HG03354 (cell line): ENCODE data around the gene MTF2.
"Not testable (repeated sequence)": the region's sequence is repeated elsewhere in the genome, so short reads cannot be mapped to it uniquely, and the experiment has no call there.

Experiments
- ATAC-seq: cut with Tn5 transposase; IDR thresholded peaks from one replicate; pipeline ENCODE4 v1.9.1; 2021; ENCODE audit warnings: mild to moderate bottlenecking; ENCODE audit not compliant: unreplicated experiment, poor library complexity, severe bottlenecking

The MTF2 gene

GRCh38 chr1:93078986-93079654 is at the start of gene MTF2:
Gene MTF2 (plus strand): TSS chr1:93079283. CDS start chr1:93079527, 244 bp downstream.
- peak; percentile 82 for ATAC-seq

DNA sequence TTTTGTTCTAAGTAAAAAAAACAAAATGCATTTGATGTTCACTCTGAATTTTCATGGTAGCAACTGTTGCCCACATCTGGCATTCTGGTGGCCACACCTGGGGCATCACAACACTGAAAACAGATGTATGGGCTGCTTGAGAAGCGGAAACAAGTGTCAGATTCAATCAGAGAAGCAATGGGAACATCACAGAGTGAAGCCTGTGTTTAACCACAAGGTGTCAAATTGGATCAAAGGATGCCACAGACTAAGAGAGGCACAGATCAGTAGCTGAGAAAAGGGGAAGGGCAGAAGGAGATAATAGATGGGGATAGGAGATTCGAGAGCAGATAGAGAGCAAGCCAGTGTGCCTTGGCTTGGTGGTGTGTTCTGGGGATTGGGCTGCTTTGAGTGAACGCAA is 49.8 kb upstream of the MTF2 start:
- ATAC-seq = peak; percentile 64

- not testable (repeated sequence) for ATAC-seq
Measured at GRCh38 chr1:93030191-93030590, 48.9 kb upstream of the MTF2 start.

GRCh38 chr1:93031711-93032110 is 47.4 kb upstream of the MTF2 start:
- ATAC-seq = no peak

GRCh38 chr1:93033029-93033428 is 46.1 kb upstream of the MTF2 start:
- peak; percentile 43 for ATAC-seq

GRCh38 chr1:93033785-93034184 is 45.3 kb upstream of the MTF2 start:
- ATAC-seq = peak; percentile 83

GRCh38 chr1:93034397-93034796 is 44.7 kb upstream of the MTF2 start:
- ATAC-seq = no peak

DNA sequence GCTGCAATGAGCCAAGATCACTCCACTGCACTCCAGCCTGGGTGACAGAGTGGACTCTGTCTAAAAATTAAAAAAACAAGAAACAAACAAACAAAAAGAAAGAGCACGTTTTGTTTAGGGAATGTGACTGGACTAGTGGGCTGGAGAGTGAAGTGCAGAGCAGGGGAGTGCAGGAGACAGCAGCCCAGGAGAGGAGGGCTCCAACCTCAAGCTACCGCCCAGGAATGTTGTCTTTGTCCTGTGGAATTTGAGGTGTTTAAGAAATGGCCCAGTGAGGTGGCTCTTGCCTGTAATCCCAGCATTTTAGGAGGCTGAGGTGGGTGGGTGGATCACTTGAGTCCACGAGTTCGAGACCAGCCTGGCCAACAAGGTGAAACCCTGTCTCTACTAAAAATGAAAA is 42.4 kb upstream of the MTF2 start:
- no peak for ATAC-seq

- ATAC-seq = peak; percentile 93
Measured at GRCh38 chr1:93042187-93043056, 36.7 kb upstream of the MTF2 start.

GRCh38 chr1:93043057-93043557 is 36.0 kb upstream of the MTF2 start:
- no peak for ATAC-seq

- ATAC-seq = no peak
Measured at GRCh38 chr1:93047618-93048017, 31.5 kb upstream of the MTF2 start.

- no peak for ATAC-seq
Measured at GRCh38 chr1:93051961-93052360, 27.1 kb upstream of the MTF2 start.

DNA sequence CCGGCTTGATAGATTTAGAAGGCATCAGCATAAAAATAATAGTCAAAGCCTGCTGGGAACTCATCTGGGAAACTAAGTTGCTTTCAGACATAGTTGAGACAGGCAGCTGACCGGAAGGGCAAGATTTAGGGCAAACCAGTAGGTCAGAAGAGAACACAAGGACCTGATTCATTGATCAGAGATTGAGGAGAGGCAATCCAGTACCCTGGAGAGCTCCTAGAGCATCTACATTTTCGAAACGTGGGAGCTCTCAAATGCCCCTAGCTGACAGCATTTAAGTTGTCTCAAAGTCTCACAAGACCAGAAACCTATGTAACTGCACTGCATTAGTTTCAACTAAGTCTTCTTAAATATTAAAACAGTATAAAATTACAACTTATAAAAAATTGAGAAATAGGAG is 22.9 kb upstream of the MTF2 start:
- ATAC-seq = no peak

GRCh38 chr1:93056649-93057048 is 22.4 kb upstream of the MTF2 start:
- ATAC-seq = no peak

- ATAC-seq = no peak
Measured at GRCh38 chr1:93061895-93062792, 16.9 kb upstream of the MTF2 start.

DNA sequence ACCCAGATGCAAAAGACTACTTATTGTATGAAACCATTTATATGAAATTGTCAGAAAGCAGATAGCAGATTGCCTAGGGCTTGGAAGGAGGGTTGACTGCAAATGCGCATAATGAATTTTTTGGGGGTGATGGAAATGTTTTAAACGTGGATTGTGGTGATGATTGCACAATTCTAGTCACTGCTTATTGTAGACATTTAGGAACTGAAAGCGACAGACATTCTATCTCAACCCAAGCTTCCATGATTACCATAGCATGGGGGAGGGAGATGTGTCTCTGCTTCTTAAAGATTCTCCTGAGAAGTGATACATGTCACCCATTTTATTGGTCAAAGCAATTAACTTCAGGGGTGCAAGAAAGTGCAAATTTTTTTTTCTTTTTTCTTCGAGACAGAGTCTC is 2.8 kb upstream of the MTF2 start:
- ATAC-seq = no peak

GRCh38 chr1:93078203-93078602 is 880 bp upstream of the MTF2 start:
- no peak for ATAC-seq

DNA sequence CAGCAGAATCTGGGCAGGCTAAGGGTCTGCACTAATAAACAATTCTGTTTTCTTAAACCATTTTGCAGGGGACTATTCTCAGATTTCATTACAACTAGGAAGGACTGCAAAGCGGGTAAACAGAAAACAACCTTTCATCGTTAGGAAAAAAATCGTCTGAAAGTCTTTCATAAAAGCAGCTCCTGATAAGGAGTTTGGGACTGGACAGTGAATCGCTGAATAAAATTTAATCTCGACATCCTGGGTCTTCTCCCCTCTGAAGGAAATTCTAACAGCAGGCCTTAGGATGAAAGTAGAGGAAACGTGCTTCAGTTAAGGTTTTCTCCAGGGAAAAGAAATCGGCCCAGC is 471 bp upstream of the MTF2 start:
- no peak for ATAC-seq

- no peak for ATAC-seq
Measured at GRCh38 chr1:93079685-93080141, 630 bp downstream of the MTF2 start.
